Neuronal stem cell (in vitro differentiated cells): ENCODE data around the gene ZNF747.
A peak's percentile ranks its signal among the peaks of the same experiment; 100 is the strongest.

Experiments
- DNase-seq: peaks from one replicate; pipeline ENCODE4 v3.0.0-alpha.2; 2013; ENCODE audit warnings: low spot score
- H2AFZ ChIP-seq: one replicate; pipeline ENCODE4 v1.6.1; 2013; ENCODE audit warnings: mild to moderate bottlenecking, low read length, inconsistent platforms
- H2AK5ac ChIP-seq: 2 replicates; pipeline ENCODE4 v1.6.1; 2013; ENCODE audit warnings: low read depth, mild to moderate bottlenecking, inconsistent platforms, low read length, moderate library complexity, mixed read lengths
- H2BK120ac ChIP-seq: 2 replicates; pipeline ENCODE4 v1.6.1; 2013; ENCODE audit warnings: low read depth, mild to moderate bottlenecking, inconsistent platforms, low read length, moderate library complexity, mixed read lengths
- H2BK12ac ChIP-seq: one replicate; pipeline ENCODE4 v1.6.1; 2013; ENCODE audit warnings: low read length, inconsistent platforms
- H2BK15ac ChIP-seq: 2 replicates; pipeline ENCODE4 v1.6.1; 2013; ENCODE audit warnings: mild to moderate bottlenecking, low read length, inconsistent platforms, mixed read lengths
- H2BK5ac ChIP-seq: one replicate; pipeline ENCODE4 v1.6.1; 2013; ENCODE audit warnings: inconsistent platforms, mild to moderate bottlenecking, low read length, moderate library complexity
- H3K14ac ChIP-seq: one replicate; pipeline ENCODE4 v1.6.1; 2013; ENCODE audit warnings: low read length, inconsistent platforms
- H3K18ac ChIP-seq: 2 replicates; pipeline ENCODE4 v1.6.1; 2013; ENCODE audit warnings: low read length, inconsistent platforms
- H3K23ac ChIP-seq: 2 replicates; pipeline ENCODE4 v1.6.1; 2013; ENCODE audit warnings: low read depth, mild to moderate bottlenecking, mixed read lengths, low read length, inconsistent platforms; ENCODE audit not compliant: poor library complexity
- H3K27ac ChIP-seq: replicated peaks from 3 replicates; pipeline ENCODE4 v1.5.1; 2013; ENCODE audit warnings: low read length, inconsistent platforms
- H3K27me3 ChIP-seq, 3 experiments: 2 replicates each; pipeline ENCODE4 v1.6.1; 2013; ENCODE audit warnings: low read length in 3 of 3, mild to moderate bottlenecking in 2 of 3, inconsistent platforms in 1 of 3, low read depth in 1 of 3, mixed read lengths in 1 of 3, moderate library complexity in 1 of 3; ENCODE audit not compliant: control insufficient read depth in 3 of 3, insufficient read depth in 3 of 3
- H3K36me3 ChIP-seq, 2 donors: replicated peaks in 1 of 2; 2 replicates each; pipeline ENCODE4 v1.6.1; 2013; ENCODE audit warnings: low read length in 2 of 2; ENCODE audit not compliant: control insufficient read depth in 2 of 2, insufficient read depth in 2 of 2
- H3K4ac ChIP-seq: 2 replicates; pipeline ENCODE4 v1.6.1; 2013; ENCODE audit warnings: inconsistent platforms, mild to moderate bottlenecking, low read length, moderate library complexity
- H3K4me1 ChIP-seq, 2 donors: 1 replicate in 1 of 2; 2 replicates in 1 of 2; pipeline ENCODE4 v1.6.1; 2013; ENCODE audit warnings: low read length in 2 of 2, low read depth in 1 of 2; ENCODE audit not compliant: control insufficient read depth in 2 of 2, insufficient read depth in 1 of 2
- H3K4me2 ChIP-seq: one replicate; pipeline ENCODE4 v1.6.1; 2013; ENCODE audit warnings: mild to moderate bottlenecking, low read length, inconsistent platforms; ENCODE audit not compliant: insufficient read depth, poor library complexity, severe bottlenecking
- H3K4me3 ChIP-seq, 2 donors: 2 replicates each; pipeline ENCODE4 v1.5.1; 2013; ENCODE audit warnings: low read length in 2 of 2, mild to moderate bottlenecking in 2 of 2, inconsistent platforms in 1 of 2, moderate library complexity in 1 of 2
- H3K79me1 ChIP-seq: one replicate; pipeline ENCODE4 v1.6.1; 2013; ENCODE audit warnings: low read depth, mild to moderate bottlenecking, inconsistent platforms, low read length, moderate library complexity
- H3K9ac ChIP-seq: one replicate; pipeline ENCODE4 v1.6.1; 2013; ENCODE audit warnings: mild to moderate bottlenecking, low read depth, low read length, inconsistent platforms; ENCODE audit not compliant: poor library complexity
- H3K9me3 ChIP-seq, 2 donors: replicated peaks in 1 of 2; 2 replicates each; pipeline versions ENCODE3 to v1.6.1; 2013; ENCODE audit warnings: low read length in 2 of 2, mild to moderate bottlenecking in 2 of 2, inconsistent platforms in 1 of 2, low read depth in 1 of 2, mixed read lengths in 1 of 2, moderate library complexity in 1 of 2; ENCODE audit not compliant: control insufficient read depth in 2 of 2, insufficient read depth in 1 of 2
- H4K8ac ChIP-seq: one replicate; pipeline ENCODE4 v1.6.1; 2013; ENCODE audit warnings: low read depth, mild to moderate bottlenecking, inconsistent platforms, low read length, moderate library complexity
- H4K91ac ChIP-seq: one replicate; pipeline ENCODE4 v1.6.1; 2013; ENCODE audit warnings: low read length, low read depth, mild to moderate bottlenecking, inconsistent platforms; ENCODE audit not compliant: poor library complexity
- WGBS, 2 donors: extraction: QIAGEN DNeasy Blood & Tissue Kit; methylation state at CpG; one replicate each; pipeline ENCODE4 v1.1.7; 2013; ENCODE audit warnings: missing lambda C conversion rate in 2 of 2, mixed read lengths in 1 of 2; ENCODE audit not compliant: insufficient read length in 2 of 2, insufficient replicate concordance in 1 of 2; ENCODE audit errors: extremely low coverage in 2 of 2; 5-methylcytosine and 5-hydroxymethylcytosine counted together

Gene ZNF747

GRCh38 chr16:30491744-30492308 is 42.8 kb downstream of the ZNF747 start:
- Histone ChIP-seq H3K4me1 (peaks cover 2 to 7% of the 10 kb centered on the region in 2 donors), H3K4me3 (no peak overlapping the region), H3K27me3 (peaks cover 0 to 6% (median 0%) of the 10 kb centered on the region in 3 experiments), H3K14ac (no peak overlapping the region), H3K9me3 (no peaks in the 10 kb centered on the region), H3K18ac (no peak overlapping the region), H4K91ac (no peak overlapping the region), H3K4ac (no peak overlapping the region), H3K4me2 (no peak overlapping the region), H3K9ac (no peak overlapping the region), H3K36me3 (no peaks in the 10 kb centered on the region), H3K27ac (no peak overlapping the region), H2BK5ac (no peak overlapping the region), H3K23ac (no peak overlapping the region), H3K79me1 (no peaks in the 10 kb centered on the region), H2BK120ac (no peak overlapping the region), H2AK5ac (no peak overlapping the region), H2AFZ (no peak overlapping the region), H2BK12ac (no peak overlapping the region), H4K8ac (no peak overlapping the region), H2BK15ac (no peak overlapping the region)
- no CpG with 5 or more reads among the region's 6 CpGs for WGBS, 2 donors
- no peak for DNase-seq

DNA sequence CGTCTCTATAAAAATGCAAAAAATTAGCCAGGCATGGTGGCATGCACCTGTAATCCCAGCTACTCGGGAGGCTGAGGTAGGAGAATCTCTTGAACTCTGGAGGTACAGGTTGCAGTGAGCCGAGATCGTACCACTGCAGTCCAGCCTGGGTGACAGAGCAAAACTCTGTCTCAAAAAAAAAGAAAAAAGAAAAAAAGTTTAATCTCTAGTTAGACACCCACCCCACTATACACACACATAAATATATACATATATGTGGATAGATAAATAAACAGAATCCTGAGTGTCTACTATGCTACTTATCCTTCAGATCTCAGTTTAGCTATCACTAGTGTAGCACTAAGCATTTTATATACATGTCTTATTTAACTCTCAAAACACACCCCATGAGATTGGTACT is 43.4 kb downstream of the ZNF747 start:
- Histone ChIP-seq H3K9me3 (no peaks in the 10 kb centered on the region), H3K18ac (no peak overlapping the region), H2AK5ac (no peak overlapping the region), H3K4me2 (no peak overlapping the region), H3K14ac (no peak overlapping the region), H3K4ac (no peak overlapping the region), H3K79me1 (no peaks in the 10 kb centered on the region), H4K91ac (no peak overlapping the region), H3K36me3 (no peaks in the 10 kb centered on the region), H2BK5ac (no peak overlapping the region), H2BK12ac (no peak overlapping the region), H3K4me3 (no peak overlapping the region), H3K27me3 (peaks cover 0 to 8% (median 0%) of the 10 kb centered on the region in 3 experiments), H3K4me1 (peaks cover 2 to 7% of the 10 kb centered on the region in 2 donors), H3K23ac (no peak overlapping the region), H2AFZ (no peak overlapping the region), H3K27ac (no peak overlapping the region), H3K9ac (no peak overlapping the region), H2BK15ac (no peak overlapping the region), H4K8ac (no peak overlapping the region), H2BK120ac (no peak overlapping the region)
- DNase-seq: no peak
- WGBS, 2 donors: no CpG with 5 or more reads among the region's 4 CpGs

- H4K8ac ChIP-seq: no peak overlapping the region
- H4K91ac ChIP-seq: no peak overlapping the region
- no peak overlapping the region for H3K23ac ChIP-seq
- no peak overlapping the region for H2BK120ac ChIP-seq
- H3K4ac ChIP-seq: no peak overlapping the region
- DNase-seq: no peak
- no peaks in the 10 kb centered on the region for H3K36me3 ChIP-seq
- no peaks in the 10 kb centered on the region for H3K79me1 ChIP-seq
- H2AK5ac ChIP-seq: no peak overlapping the region
- peak overlapping the region; percentile 72 for H2AFZ ChIP-seq
- H3K18ac ChIP-seq: no peak overlapping the region
- no CpG with 5 or more reads among the region's 6 CpGs for WGBS, 2 donors
- H3K4me3 ChIP-seq: no peak overlapping the region
- H2BK12ac ChIP-seq: no peak overlapping the region
- H3K27me3 ChIP-seq: peaks cover 0 to 8% (median 0%) of the 10 kb centered on the region in 3 experiments
- H3K4me2 ChIP-seq: no peak overlapping the region
- H3K14ac ChIP-seq: no peak overlapping the region
- no peak overlapping the region for H2BK5ac ChIP-seq
- no peak overlapping the region for H3K9ac ChIP-seq
- no peaks in the 10 kb centered on the region for H3K9me3 ChIP-seq
- no peak overlapping the region for H2BK15ac ChIP-seq
- H3K4me1 ChIP-seq: peaks cover 2 to 7% of the 10 kb centered on the region in 2 donors
- no peak overlapping the region for H3K27ac ChIP-seq
These were observed 44.4 kb downstream of the ZNF747 start for GRCh38 chr16:30490210-30490609.

- no peak overlapping the region for H3K4me2 ChIP-seq
These were observed 45.7 kb downstream of the ZNF747 start for GRCh38 chr16:30488764-30489605.

More at GRCh38 chr16:30488764-30489605, 45.7 kb downstream of the ZNF747 start:
- H3K14ac ChIP-seq: peak overlapping the region; percentile 31
- no peak overlapping the region for H2BK5ac ChIP-seq
- no peaks in the 10 kb centered on the region for H3K36me3 ChIP-seq
- peak overlapping the region; percentile 50 for H3K9ac ChIP-seq
- H2BK15ac ChIP-seq: no peak overlapping the region
- no peak for DNase-seq
- H3K23ac ChIP-seq: no peak overlapping the region
- H3K18ac ChIP-seq: peak overlapping the region; percentile 59
- H2BK120ac ChIP-seq: no peak overlapping the region
- H3K4ac ChIP-seq: no peak overlapping the region
- no peaks in the 10 kb centered on the region for H3K79me1 ChIP-seq
- no peaks in the 10 kb centered on the region for H3K9me3 ChIP-seq
- H3K27ac ChIP-seq: no peak overlapping the region
- H4K91ac ChIP-seq: no peak overlapping the region
- no peak overlapping the region for H4K8ac ChIP-seq
- H3K27me3 ChIP-seq: peaks cover 0 to 5% (median 0%) of the 10 kb centered on the region in 3 experiments
- H3K4me3 ChIP-seq: no peak overlapping the region
- peaks cover 2 to 7% of the 10 kb centered on the region in 2 donors for H3K4me1 ChIP-seq
- no CpG with 5 or more reads among the region's 11 CpGs for WGBS, 2 donors
- H2BK12ac ChIP-seq: peak overlapping the region; percentile 88
- H2AK5ac ChIP-seq: peak overlapping the region; percentile 70
- H2AFZ ChIP-seq: peak overlapping the region; percentile 26
